ENCODE data around the gene NHS.

The NHS gene

GRCh38 chrX:17448188-17448587 lies 73.2 kb downstream of the NHS start:
- DNase-seq (ENCODE audit: low read depth, low spot score): no peak

DNA sequence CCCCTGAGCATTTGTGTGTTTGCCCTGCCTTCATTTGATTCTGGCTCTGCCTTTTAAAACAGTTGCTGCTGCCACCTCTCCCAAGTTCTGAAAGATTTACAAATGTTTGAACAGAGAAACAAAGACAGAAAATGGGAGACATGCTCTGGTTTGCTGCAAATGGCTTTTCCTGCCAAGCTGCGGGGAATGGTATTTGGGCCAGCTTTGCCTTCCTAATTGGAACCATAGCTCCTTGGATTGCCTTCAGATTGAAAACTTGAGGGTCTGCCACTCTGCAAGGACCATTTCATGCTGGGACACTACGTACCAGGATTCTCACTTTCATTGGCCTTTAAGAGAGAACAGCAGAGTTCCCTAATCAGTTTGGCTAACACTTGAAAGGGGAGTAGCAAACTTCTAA lies 74.9 kb downstream of the NHS start:
- DNase-seq (ENCODE audit: low read depth, low spot score): no peak

- DNase-seq (ENCODE audit: low read depth, low spot score): no peak
These were observed 78.8 kb downstream of the NHS start for GRCh38 chrX:17453788-17454187.

- DNase-seq (ENCODE audit: low read depth, low spot score): no peak
These were observed 81.5 kb downstream of the NHS start for GRCh38 chrX:17456526-17456925.

- no peak for DNase-seq (ENCODE audit: low read depth, low spot score)
These were observed 84.1 kb downstream of the NHS start for GRCh38 chrX:17459008-17459611.

GRCh38 chrX:17459661-17460060 lies 84.7 kb downstream of the NHS start:
- no peak for DNase-seq (ENCODE audit: low read depth, low spot score)

- DNase-seq (ENCODE audit: low read depth, low spot score): no peak
These were observed 87.9 kb downstream of the NHS start for GRCh38 chrX:17462881-17463280.

DNA sequence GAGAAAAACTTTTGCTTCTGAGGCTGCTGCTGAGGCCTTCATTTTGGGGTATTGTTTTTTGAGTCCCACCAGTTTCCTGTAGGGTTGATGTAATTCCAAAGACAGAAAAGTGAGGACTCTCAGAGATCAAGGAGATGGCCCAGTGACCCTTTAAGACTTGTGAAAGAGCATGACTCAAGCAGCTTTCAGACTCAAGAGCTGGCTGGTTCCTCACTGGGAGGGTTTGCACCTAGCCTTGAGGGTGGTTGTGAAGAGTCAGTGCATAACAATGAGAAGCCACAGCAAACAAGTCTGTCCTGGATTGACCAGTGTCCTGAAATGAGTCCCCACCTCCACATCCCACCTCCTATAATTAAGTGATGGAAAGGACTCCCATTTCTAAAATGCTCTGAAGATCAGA lies 89.2 kb downstream of the NHS start:
- no peak for DNase-seq (ENCODE audit: low read depth, low spot score)

DNA sequence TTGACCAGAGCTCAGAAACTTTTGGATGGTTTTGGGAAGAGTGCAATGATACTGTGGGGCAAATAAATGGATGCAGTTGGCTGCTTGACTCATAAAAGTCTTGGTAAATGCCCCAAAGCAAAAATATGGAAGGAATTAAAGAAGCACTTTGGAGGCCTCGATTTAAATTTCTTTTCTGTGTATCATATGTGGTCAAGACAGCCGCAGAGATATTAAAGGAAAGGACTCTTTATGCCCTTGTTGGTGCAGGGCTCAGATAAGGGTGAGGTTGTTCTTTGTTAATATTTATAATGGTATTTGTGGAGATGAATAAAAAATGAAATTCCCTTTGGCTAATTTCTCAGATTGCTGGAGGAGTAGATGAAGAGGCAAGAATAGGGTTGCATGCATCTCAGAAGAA lies 90.2 kb downstream of the NHS start:
- DNase-seq (ENCODE audit: low read depth, low spot score): no peak

- no peak for DNase-seq (ENCODE audit: low read depth, low spot score)
These were observed 90.8 kb downstream of the NHS start for GRCh38 chrX:17465802-17466201.

GRCh38 chrX:17470136-17470535 lies 95.1 kb downstream of the NHS start:
- DNase-seq (ENCODE audit: low read depth, low spot score): no peak

DNA sequence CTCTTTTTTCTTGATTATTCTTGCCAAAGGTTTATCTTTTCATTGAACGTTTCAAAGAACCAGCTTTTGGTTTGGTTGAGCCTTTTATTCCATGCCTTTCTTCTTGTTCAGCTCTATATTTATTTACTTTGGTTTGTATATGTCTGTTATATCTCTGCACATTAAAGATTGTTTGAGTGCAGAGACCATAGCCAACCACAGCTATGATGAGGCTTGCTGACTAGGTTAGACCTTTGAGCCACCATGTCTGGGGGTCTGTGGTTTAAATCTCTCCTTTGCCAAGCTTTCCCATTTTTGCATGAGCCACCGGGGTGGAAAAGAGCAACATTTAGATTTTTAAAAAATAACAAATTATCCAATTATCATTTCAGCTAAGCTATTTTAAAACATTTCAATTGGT lies 96.1 kb downstream of the NHS start:
- no peak for DNase-seq (ENCODE audit: low read depth, low spot score)

DNA sequence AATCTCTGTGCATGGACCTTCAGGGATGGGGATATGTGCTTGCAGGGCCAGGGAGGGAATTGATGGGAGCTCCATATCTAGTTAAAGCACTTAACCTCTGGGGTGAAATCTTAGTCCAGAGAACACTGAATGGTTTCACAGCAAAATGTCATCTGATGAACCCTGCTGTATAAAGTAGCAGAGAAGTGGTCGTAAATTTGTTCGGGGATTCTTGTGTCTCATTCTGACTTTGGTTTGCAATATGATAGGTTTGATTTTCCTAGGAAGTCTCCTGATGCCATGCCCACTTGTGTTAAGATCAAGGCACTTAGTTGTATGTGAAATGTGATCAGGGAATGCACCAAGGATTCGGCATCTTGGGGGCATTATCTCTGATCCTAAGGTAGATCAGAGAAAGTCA lies 96.9 kb downstream of the NHS start:
- no peak for DNase-seq (ENCODE audit: low read depth, low spot score)

- no peak for DNase-seq (ENCODE audit: low read depth, low spot score)
These were observed 97.4 kb downstream of the NHS start for GRCh38 chrX:17472424-17472823.

DNA sequence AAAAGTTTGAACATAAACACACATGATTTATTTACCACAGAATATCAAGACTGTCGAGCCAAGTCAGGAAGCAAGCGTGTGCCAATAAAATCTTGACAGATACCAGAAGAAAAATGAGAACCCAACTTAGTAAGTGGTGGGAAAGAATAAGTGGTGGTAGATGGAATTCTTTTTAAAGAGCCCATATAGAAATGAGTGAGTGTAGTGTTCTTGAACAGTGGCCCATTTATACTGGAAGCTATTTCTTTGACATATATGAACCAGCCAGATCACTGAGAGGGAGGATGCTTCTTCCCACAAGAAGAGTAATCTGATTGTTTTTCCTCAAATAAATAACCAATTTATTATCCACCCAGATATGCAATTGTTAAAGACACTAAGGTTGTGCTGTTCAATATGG lies 98.0 kb downstream of the NHS start:
- no peak for DNase-seq (ENCODE audit: low read depth, low spot score)

DNA sequence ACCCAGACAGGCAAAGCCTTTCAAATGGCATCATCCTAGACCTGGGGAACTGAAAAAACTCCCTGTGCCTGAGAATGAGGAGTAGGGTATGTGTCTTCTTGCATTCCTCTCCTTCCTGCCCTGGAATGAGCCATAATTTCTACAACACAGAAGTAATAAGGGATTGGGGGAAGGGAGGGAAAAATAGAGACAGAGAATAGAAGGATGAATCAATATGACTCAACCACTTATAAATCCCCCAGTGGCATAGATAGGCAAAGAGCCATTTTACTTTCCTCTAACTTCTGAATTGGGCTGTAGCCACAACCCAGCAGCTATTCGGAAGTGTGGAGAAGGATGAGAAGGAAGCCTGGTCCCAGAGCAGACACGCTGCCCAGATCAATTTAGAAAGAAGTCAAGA lies 99.9 kb downstream of the NHS start:
- DNase-seq (ENCODE audit: low read depth, low spot score): no peak

- no peak for DNase-seq (ENCODE audit: low read depth, low spot score)
These were observed 100.6 kb downstream of the NHS start for GRCh38 chrX:17475449-17476217.

DNA sequence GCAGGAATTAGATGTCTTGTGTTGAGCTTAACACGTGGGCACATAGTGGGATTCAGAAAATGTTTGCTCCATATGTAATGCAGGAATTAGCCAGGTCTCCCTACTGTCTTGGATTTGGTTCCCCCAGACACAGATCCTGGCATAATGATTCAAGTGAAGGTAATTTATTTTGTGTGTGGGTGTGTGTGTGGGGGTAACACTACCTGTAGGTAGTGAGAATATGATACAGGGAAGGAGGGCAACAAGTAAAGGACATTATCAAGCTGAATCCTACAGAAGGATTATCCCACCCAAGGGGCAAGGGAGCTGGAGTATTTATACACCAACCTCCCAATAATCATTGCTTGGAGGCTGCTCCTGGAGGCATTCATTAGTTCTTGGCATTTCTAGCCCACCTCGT lies 101.4 kb downstream of the NHS start:
- no peak for DNase-seq (ENCODE audit: low read depth, low spot score)

- no peak for DNase-seq (ENCODE audit: low read depth, low spot score)
These were observed 106.1 kb downstream of the NHS start for GRCh38 chrX:17481086-17481485.

DNA sequence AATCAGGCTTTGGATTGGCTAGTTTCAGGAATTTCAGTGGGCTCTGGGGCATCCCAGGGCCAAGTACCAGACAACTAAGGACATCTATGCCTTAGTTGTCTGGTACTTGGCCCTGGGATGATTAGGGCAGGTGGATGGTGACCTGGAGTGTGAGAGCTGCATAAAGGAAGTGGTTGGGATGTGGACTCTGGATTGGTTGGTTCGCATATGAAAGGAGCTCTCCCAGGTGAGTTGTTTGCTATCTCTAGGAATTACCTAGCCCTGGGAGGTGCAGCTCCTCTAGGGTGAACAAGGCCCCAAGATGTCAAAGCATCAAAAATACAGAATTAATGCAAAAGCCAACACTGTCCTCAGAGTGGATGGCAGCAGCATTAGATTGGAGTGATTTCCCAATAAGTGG lies 109.6 kb downstream of the NHS start:
- no peak for DNase-seq (ENCODE audit: low read depth, low spot score)

GRCh38 chrX:17485391-17485790 lies 110.4 kb downstream of the NHS start:
- DNase-seq (ENCODE audit: low read depth, low spot score): no peak

- no peak for DNase-seq (ENCODE audit: low read depth, low spot score)
These were observed 113.0 kb downstream of the NHS start for GRCh38 chrX:17488036-17488435.

- no peak for DNase-seq (ENCODE audit: low read depth, low spot score)
These were observed 119.2 kb downstream of the NHS start for GRCh38 chrX:17494216-17494615.

DNA sequence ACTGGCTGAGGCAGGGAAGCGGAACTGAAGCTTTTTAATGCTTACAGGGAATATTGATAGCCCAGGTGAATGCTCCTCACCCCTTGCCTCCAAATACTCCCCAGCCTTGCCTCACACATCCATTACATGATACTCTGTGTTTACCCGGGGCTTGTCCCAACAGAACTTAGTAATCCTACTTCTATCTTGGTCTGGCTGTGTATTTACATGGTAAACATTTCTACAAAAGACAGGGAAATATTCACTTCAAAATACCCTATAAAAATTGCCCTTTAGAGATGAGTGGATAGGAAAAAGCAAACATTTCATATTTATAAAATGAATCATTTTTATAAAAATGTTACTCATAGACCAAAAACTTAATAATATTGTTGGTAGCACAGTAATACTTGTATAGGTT lies 120.1 kb downstream of the NHS start:
- no peak for DNase-seq (ENCODE audit: low read depth, low spot score)

Data from activated naive CD8-positive, alpha-beta T cell treated with anti-CD3 and anti-CD28 coated beads, Interleukin-2, amount 50 U/mL, for 16 hours (primary cell).